ENCODE measurements around the gene ZNF423.

DNA sequence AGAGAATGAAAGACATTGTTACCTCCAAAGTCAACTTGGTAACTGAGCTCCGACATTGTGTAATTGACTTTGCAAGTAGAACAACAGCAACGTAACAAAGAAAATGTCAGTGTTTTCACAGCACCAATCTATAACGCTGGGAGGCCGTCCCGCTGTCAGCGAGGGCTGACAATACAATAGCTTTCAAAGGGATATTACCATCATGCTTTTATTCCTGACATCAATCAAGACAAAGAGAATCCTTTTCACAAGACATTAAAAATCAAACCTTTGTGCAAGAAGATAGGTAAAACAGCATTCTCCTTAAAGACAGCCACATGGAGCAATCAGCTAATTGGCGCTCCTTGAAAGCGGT, 6.2 kb downstream of the ZNF423 start:
- no peak for TF ChIP-seq EZH2 (IDR thresholded peaks at IDR 0.05; ENCODE audit: borderline replicate concordance, low read length)
- TF ChIP-seq, protein P1, sequence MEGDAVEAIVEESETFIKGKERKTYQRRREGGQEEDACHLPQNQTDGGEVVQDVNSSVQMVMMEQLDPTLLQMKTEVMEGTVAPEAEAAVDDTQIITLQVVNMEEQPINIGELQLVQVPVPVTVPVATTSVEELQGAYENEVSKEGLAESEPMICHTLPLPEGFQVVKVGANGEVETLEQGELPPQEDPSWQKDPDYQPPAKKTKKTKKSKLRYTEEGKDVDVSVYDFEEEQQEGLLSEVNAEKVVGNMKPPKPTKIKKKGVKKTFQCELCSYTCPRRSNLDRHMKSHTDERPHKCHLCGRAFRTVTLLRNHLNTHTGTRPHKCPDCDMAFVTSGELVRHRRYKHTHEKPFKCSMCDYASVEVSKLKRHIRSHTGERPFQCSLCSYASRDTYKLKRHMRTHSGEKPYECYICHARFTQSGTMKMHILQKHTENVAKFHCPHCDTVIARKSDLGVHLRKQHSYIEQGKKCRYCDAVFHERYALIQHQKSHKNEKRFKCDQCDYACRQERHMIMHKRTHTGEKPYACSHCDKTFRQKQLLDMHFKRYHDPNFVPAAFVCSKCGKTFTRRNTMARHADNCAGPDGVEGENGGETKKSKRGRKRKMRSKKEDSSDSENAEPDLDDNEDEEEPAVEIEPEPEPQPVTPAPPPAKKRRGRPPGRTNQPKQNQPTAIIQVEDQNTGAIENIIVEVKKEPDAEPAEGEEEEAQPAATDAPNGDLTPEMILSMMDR (conservative IDR thresholded peaks at IDR 0.05 in 1 of 2, IDR thresholded peaks at IDR 0.05 in 1 of 2; ENCODE audit: extremely low read depth in 1 of 2, insufficient read depth in 1 of 2, low read depth in 1 of 2, low read length in 2 of 2), result no peak
